K562 (cell line): ENCODE data around the gene MYO3A.

ENCODE experiments used
- CHCHD3 ChIP-seq: fragments of 250-450 bp; sonication (Bioruptor Pico); IDR thresholded peaks from 2 replicates; pipeline ENCODE4 v2.1.2; 2022; ENCODE audit warnings: mild to moderate bottlenecking
- CREB1 ChIP-seq, 2 experiments: sonication (generic) in 1 of 2; formaldehyde crosslinking in 1 of 2; IDR thresholded peaks; 2 replicates each; pipeline versions ENCODE4 v1.6.1 to v1.8.0; 2012 to 2022; ENCODE audit warnings: inconsistent platforms in 1 of 2, mild to moderate bottlenecking in 1 of 2, missing genetic modification reagents in 1 of 2, moderate library complexity in 1 of 2
- HBP1 ChIP-seq: fragments of 450-650 bp; formaldehyde crosslinking; IDR thresholded peaks from 2 replicates; pipeline ENCODE4 v1.4.0; 2022; ENCODE audit warnings: missing genetic modification characterization
- MYC ChIP-seq, 2 experiments: fragments of 250-450 bp in 1 of 2; sonication (Bioruptor Pico) in 1 of 2; IDR thresholded peaks; 2 replicates each; pipeline versions ENCODE4 v1.5.1 to v1.6.1; 2012 to 2021; ENCODE audit warnings: low read depth in 2 of 2, borderline replicate concordance in 1 of 2, improper control_type of control experiment in 1 of 2, low read length in 1 of 2, mild to moderate bottlenecking in 1 of 2, moderate library complexity in 1 of 2
- POLR2A ChIP-seq: fragments of 450-650 bp; conservative IDR thresholded peaks from 2 replicates; pipeline ENCODE4 v1.6.1; 2016
- SMC3 ChIP-seq: conservative IDR thresholded peaks from 2 replicates; pipeline ENCODE4 v1.6.1; 2011; ENCODE audit warnings: low read depth, low read length, improper control_type of control experiment; ENCODE audit not compliant: insufficient read depth
- TEAD4 ChIP-seq, 2 experiments: sonication (generic) in 1 of 2; formaldehyde crosslinking in 1 of 2; IDR thresholded peaks; 2 replicates each; pipeline versions ENCODE4 v1.6.1 to v1.8.0; 2012 to 2022; ENCODE audit warnings: borderline replicate concordance in 1 of 2, inconsistent platforms in 1 of 2, low read length in 1 of 2, mild to moderate bottlenecking in 1 of 2, missing genetic modification reagents in 1 of 2
- VEZF1 ChIP-seq: fragments of 200-800 bp; sonication (Bioruptor generic); IDR thresholded peaks from 2 replicates; pipeline ENCODE4 v1.6.1; 2017; ENCODE audit warnings: missing genetic modification characterization, missing compliant biosample characterization
- XRCC3 ChIP-seq: fragments of 450-650 bp; IDR thresholded peaks from 2 replicates; pipeline ENCODE4 v1.6.1; 2017; ENCODE audit warnings: mild to moderate bottlenecking, moderate library complexity
- ZBTB43 ChIP-seq: sonication (generic); formaldehyde crosslinking; IDR thresholded peaks from 2 replicates; pipeline ENCODE4 v1.8.0; 2023; ENCODE audit warnings: mild to moderate bottlenecking, missing genetic modification reagents
- TF ChIP-seq, protein P1 (sequence below), 3 experiments: IDR thresholded peaks in 2 of 3; conservative IDR thresholded peaks in 1 of 3; 2 replicates each; pipeline ENCODE4 v1.5.1; 2011 to 2012; ENCODE audit warnings: low read length in 3 of 3, mild to moderate bottlenecking in 3 of 3, control low read depth in 2 of 3, improper control_type of control experiment in 1 of 3, inconsistent platforms in 1 of 3, low read depth in 1 of 3, mixed read lengths in 1 of 3, moderate library complexity in 1 of 3; ENCODE audit not compliant: insufficient read depth in 2 of 3
- TF ChIP-seq, protein P2 (sequence below): sonication (generic); formaldehyde crosslinking; IDR thresholded peaks from 2 replicates; pipeline ENCODE4 v1.8.0; 2023; ENCODE audit warnings: missing genetic modification reagents, mild to moderate bottlenecking, borderline replicate concordance

DNA sequence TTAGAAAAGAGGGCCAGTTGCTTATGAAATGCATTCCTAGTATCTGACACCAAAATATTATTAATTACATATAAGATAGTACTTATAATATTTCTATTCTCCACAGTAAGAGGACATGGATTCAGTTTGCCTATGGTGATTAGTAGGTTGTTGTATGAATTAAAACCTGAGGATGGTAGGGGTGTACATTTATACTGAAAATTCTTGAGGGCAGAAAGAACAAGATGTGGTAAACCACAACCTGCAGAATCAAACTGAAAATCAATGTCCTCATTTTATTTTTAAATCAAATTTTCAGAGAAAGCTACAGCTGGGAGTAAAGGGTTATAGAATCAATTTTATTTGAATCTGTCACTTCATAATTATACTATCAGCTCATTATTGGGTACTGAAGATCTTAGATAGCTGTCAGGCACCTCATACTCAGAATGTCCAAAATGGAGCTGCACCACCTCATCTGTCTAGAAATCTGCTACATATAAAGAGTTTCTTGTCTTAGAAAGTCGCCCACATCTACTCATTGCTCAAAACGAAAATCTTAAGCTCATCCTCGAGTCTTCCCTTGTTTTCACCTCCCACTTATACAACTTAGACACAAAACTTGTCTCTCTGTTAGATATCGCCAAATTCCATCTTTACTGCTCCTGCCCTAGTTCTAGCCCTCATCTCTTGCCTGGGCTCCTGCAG is 65.4 kb downstream of the MYO3A start:
- no peak for TF ChIP-seq CREB1 (IDR thresholded peaks at IDR 0.05)
- no peak for TF ChIP-seq CREB1 (CRISPR knock-in tag; IDR thresholded peaks at IDR 0.05)
- no peak for TF ChIP-seq SMC3
- no peak for TF ChIP-seq POLR2A
- no peak for TF ChIP-seq MYC (IDR thresholded peaks at IDR 0.05; ENCODE audit: low read depth, low read length)
- no peak for TF ChIP-seq MYC (CRISPR knock-in tag; IDR thresholded peaks at IDR 0.05; ENCODE audit: borderline replicate concordance, low read depth)
- TF ChIP-seq, protein P1, sequence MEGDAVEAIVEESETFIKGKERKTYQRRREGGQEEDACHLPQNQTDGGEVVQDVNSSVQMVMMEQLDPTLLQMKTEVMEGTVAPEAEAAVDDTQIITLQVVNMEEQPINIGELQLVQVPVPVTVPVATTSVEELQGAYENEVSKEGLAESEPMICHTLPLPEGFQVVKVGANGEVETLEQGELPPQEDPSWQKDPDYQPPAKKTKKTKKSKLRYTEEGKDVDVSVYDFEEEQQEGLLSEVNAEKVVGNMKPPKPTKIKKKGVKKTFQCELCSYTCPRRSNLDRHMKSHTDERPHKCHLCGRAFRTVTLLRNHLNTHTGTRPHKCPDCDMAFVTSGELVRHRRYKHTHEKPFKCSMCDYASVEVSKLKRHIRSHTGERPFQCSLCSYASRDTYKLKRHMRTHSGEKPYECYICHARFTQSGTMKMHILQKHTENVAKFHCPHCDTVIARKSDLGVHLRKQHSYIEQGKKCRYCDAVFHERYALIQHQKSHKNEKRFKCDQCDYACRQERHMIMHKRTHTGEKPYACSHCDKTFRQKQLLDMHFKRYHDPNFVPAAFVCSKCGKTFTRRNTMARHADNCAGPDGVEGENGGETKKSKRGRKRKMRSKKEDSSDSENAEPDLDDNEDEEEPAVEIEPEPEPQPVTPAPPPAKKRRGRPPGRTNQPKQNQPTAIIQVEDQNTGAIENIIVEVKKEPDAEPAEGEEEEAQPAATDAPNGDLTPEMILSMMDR (IDR thresholded peaks at IDR 0.05 in 2 of 3, conservative IDR thresholded peaks at IDR 0.05 in 1 of 3; ENCODE audit: insufficient read depth in 2 of 3, low read depth in 1 of 3, low read length in 3 of 3), result no peak
- no peak for TF ChIP-seq TEAD4 (IDR thresholded peaks at IDR 0.05; ENCODE audit: low read length)
- TF ChIP-seq TEAD4 (CRISPR knock-in tag; IDR thresholded peaks at IDR 0.05; ENCODE audit: borderline replicate concordance), result no peak
- TF ChIP-seq VEZF1 (CRISPR knock-in tag), result no peak
- no peak for TF ChIP-seq XRCC3
- no peak for TF ChIP-seq HBP1 (CRISPR knock-in tag)
- no peak for TF ChIP-seq ZBTB43 (CRISPR knock-in tag)
- TF ChIP-seq CHCHD3, result no peak
- TF ChIP-seq, protein P2, sequence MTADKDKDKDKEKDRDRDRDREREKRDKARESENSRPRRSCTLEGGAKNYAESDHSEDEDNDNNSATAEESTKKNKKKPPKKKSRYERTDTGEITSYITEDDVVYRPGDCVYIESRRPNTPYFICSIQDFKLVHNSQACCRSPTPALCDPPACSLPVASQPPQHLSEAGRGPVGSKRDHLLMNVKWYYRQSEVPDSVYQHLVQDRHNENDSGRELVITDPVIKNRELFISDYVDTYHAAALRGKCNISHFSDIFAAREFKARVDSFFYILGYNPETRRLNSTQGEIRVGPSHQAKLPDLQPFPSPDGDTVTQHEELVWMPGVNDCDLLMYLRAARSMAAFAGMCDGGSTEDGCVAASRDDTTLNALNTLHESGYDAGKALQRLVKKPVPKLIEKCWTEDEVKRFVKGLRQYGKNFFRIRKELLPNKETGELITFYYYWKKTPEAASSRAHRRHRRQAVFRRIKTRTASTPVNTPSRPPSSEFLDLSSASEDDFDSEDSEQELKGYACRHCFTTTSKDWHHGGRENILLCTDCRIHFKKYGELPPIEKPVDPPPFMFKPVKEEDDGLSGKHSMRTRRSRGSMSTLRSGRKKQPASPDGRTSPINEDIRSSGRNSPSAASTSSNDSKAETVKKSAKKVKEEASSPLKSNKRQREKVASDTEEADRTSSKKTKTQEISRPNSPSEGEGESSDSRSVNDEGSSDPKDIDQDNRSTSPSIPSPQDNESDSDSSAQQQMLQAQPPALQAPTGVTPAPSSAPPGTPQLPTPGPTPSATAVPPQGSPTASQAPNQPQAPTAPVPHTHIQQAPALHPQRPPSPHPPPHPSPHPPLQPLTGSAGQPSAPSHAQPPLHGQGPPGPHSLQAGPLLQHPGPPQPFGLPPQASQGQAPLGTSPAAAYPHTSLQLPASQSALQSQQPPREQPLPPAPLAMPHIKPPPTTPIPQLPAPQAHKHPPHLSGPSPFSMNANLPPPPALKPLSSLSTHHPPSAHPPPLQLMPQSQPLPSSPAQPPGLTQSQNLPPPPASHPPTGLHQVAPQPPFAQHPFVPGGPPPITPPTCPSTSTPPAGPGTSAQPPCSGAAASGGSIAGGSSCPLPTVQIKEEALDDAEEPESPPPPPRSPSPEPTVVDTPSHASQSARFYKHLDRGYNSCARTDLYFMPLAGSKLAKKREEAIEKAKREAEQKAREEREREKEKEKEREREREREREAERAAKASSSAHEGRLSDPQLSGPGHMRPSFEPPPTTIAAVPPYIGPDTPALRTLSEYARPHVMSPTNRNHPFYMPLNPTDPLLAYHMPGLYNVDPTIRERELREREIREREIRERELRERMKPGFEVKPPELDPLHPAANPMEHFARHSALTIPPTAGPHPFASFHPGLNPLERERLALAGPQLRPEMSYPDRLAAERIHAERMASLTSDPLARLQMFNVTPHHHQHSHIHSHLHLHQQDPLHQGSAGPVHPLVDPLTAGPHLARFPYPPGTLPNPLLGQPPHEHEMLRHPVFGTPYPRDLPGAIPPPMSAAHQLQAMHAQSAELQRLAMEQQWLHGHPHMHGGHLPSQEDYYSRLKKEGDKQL (CRISPR knock-in tag), result no peak
